ENCODE results near the gene CTNNA3. TPM values are rescaled to one million over a fixed set of nuclear protein-coding genes. Genes with fewer than 3 reads are reported as not detected.

Gene CTNNA3
- total RNA-seq, 1 donor from 2014 or later: not detected

DNA sequence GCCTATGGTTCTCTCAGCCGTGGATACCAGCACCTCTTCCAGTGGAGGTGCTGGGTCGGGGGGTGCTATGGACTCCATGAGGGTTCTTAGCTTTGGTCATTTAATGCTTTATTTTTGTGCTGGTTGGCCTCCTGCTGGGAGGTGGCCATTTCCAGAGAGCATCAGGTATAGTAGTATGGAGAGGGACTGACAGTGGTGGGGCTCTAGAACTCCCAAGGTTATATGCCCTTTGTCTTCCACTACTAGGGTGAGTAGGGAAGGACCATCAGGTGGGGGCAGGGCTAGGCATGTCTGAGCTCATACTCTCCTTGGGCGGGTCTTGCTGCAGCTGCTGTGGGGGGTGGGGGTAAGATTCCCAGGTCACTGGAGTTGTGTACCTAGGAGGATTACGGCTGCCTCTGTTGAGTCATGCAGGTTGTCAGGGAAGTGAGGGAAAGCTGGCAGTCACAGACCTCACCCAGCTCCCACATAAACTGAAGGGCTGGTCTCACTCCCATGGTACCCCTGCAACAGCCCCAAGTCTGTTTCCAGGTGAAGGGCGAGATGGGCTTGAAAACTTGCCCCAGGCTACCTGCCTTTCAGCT lies 1533.3 kb downstream of the CTNNA3 start:
- no peaks in the 10 kb centered on the region for H3K36me3 Mint-ChIP-seq (ENCODE audit: low read depth)
- no peaks in the 10 kb centered on the region for H3K27me3 Mint-ChIP-seq
- no peaks in the 10 kb centered on the region for H3K4me1 Mint-ChIP-seq
- TF ChIP-seq, protein P1, sequence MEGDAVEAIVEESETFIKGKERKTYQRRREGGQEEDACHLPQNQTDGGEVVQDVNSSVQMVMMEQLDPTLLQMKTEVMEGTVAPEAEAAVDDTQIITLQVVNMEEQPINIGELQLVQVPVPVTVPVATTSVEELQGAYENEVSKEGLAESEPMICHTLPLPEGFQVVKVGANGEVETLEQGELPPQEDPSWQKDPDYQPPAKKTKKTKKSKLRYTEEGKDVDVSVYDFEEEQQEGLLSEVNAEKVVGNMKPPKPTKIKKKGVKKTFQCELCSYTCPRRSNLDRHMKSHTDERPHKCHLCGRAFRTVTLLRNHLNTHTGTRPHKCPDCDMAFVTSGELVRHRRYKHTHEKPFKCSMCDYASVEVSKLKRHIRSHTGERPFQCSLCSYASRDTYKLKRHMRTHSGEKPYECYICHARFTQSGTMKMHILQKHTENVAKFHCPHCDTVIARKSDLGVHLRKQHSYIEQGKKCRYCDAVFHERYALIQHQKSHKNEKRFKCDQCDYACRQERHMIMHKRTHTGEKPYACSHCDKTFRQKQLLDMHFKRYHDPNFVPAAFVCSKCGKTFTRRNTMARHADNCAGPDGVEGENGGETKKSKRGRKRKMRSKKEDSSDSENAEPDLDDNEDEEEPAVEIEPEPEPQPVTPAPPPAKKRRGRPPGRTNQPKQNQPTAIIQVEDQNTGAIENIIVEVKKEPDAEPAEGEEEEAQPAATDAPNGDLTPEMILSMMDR (IDR thresholded peaks at IDR 0.05): no peak
- H3K27ac Mint-ChIP-seq: no peak overlapping the region
- intact Hi-C loops (cut with micrococcal nuclease): no loop called here
- no peak overlapping the region for H3K4me3 Mint-ChIP-seq
- ATAC-seq (ENCODE audit: low read depth) (no peak), DNase-seq (no peak)
- POLR2A ChIA-PET: no interaction called here
- CTCF ChIA-PET: no interaction called here
- H3K9me3 Mint-ChIP-seq: no peaks in the 10 kb centered on the region

DNA sequence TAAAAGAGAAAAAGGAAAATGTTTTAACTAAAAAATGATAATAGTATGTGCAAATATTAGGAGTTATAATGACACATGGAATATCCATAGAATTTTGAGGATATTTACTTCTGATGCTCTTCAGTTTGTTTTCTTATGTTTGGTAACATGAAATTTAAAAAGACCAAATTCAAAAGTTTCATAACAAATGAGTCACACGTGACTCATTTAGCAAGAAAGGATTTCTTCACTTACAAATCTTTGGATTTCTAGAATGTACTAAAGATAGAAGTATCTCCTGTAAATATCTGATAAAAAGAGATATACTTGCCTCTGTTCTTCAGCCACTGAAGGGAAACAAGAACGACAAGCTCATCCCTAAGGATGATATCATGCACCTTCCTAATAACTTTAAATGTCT lies 1544.6 kb downstream of the CTNNA3 start:
- TF ChIP-seq, protein P1 (IDR thresholded peaks at IDR 0.05): no peak
- no peak overlapping the region for H3K27ac Mint-ChIP-seq
- H3K36me3 Mint-ChIP-seq (ENCODE audit: low read depth): no peaks in the 10 kb centered on the region
- H3K27me3 Mint-ChIP-seq: no peaks in the 10 kb centered on the region
- H3K9me3 Mint-ChIP-seq: peaks cover 2% of the 10 kb centered on the region
- H3K4me1 Mint-ChIP-seq: no peaks in the 10 kb centered on the region
- POLR2A ChIA-PET: no interaction called here
- H3K4me3 Mint-ChIP-seq: no peak overlapping the region
- no peak for ATAC-seq (ENCODE audit: low read depth)
- DNase-seq: no peak
- intact Hi-C loops (cut with micrococcal nuclease): no loop called here
- CTCF ChIA-PET: no interaction called here

DNA sequence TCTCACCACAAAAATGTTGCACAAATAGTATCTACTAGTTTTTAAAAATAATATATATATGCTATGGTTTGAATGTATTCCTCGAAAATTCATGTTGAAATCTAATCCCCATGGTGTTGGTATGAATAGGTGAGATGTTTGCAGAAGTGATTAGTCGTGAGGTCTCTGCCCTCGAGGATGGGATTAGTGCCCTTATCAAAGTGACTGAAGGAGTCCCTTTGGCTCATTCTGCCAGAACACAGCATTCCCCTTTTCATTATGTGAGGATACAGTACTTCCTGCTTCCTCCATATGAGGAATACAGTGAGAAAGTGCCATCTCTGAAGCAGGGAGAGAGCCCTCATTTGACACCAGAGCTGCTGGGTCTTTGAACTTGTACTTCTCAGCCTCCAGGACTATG lies 1547.7 kb downstream of the CTNNA3 start:
- CTCF ChIA-PET: no interaction called here
- POLR2A ChIA-PET: no interaction called here
- TF ChIP-seq, protein P1 (IDR thresholded peaks at IDR 0.05): no peak
- ATAC-seq (ENCODE audit: low read depth) (no peak), DNase-seq (no peak)
- Mint-ChIP-seq H3K27ac (no peak overlapping the region), H3K4me3 (no peak overlapping the region), H3K36me3 (ENCODE audit: low read depth) (no peaks in the 10 kb centered on the region), H3K9me3 (peaks cover 2% of the 10 kb centered on the region), H3K4me1 (no peaks in the 10 kb centered on the region), H3K27me3 (no peaks in the 10 kb centered on the region)
- intact Hi-C loops (cut with micrococcal nuclease): no loop called here

DNA sequence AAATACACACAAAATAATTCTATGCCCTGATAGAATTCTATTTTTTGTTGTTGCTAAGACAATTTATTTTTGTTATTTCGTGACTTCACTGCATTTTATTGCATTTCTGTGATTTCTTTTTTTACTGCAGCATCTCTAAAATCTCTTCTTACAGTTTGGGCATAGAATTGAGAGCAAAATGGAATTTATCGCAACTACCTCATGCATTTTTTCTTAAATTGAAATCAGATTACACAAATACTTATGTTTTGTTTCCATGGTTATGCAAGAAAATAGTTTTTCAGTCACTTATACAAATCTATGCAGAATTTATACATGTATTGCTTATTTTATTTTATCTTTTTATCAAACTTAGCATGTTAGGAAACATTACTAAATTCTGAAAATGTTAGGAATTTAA lies 1552.0 kb downstream of the CTNNA3 start:
- TF ChIP-seq, protein P1 (IDR thresholded peaks at IDR 0.05): no peak
- Mint-ChIP-seq H3K4me3 (no peak overlapping the region), H3K4me1 (no peaks in the 10 kb centered on the region), H3K27me3 (no peaks in the 10 kb centered on the region), H3K36me3 (ENCODE audit: low read depth) (no peaks in the 10 kb centered on the region), H3K9me3 (no peaks in the 10 kb centered on the region), H3K27ac (no peak overlapping the region)
- ATAC-seq (ENCODE audit: low read depth) (no peak), DNase-seq (no peak)
- CTCF ChIA-PET: no interaction called here
- intact Hi-C loops (cut with micrococcal nuclease): no loop called here
- POLR2A ChIA-PET: no interaction called here

DNA sequence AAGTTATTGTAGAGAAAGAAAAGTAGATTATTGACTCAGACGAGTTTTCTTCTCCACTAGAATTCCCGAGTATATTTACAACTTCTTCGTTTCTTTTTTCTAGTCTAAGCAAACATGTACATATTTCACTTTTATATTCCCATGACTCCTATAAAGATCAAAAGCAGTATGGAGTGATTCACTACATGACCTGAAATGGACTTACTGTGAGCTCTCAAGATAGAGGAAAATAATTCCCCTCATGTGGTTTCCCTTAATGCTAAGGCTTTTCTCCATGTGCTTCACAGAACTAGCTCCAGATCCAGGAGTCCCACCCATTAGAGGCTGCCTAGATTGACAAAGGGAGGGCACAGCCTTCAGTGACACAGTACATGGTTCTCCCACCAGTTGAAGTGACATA lies 1593.2 kb downstream of the CTNNA3 start:
- ChIA-PET CTCF (no interaction called here), POLR2A (no interaction called here)
- TF ChIP-seq, protein P1 (IDR thresholded peaks at IDR 0.05): no peak
- DNase-seq: no peak
- no peaks in the 10 kb centered on the region for H3K36me3 Mint-ChIP-seq (ENCODE audit: low read depth)
- H3K27ac Mint-ChIP-seq: no peak overlapping the region
- H3K9me3 Mint-ChIP-seq: peaks cover 2% of the 10 kb centered on the region
- no peaks in the 10 kb centered on the region for H3K4me1 Mint-ChIP-seq
- intact Hi-C loops (cut with micrococcal nuclease): no loop called here
- no peak for ATAC-seq (ENCODE audit: low read depth)
- H3K4me3 Mint-ChIP-seq: no peak overlapping the region
- H3K27me3 Mint-ChIP-seq: no peaks in the 10 kb centered on the region

All from activated B cell treated with CpG ODN at 0.5 μM for 24 hours (primary cell).